Stimulated activated naive CD4-positive, alpha-beta T cell treated with Interleukin-2 at 50 U/mL for 16 hours (primary cell): ENCODE data around the gene SYT17.

Experiments
- DNase-seq: peaks from one replicate; lab custom pipeline; 2025; lab: John Stamatoyannopoulos, UW

SYT17 gene

GRCh38 chr16:19218581-19218980 is 50.5 kb downstream of the SYT17 start:
- no peak for DNase-seq

GRCh38 chr16:19219836-19220235 is 51.8 kb downstream of the SYT17 start:
- no peak for DNase-seq

GRCh38 chr16:19223235-19224170 is 55.5 kb downstream of the SYT17 start:
- DNase-seq = no peak

GRCh38 chr16:19225651-19226050 is 57.6 kb downstream of the SYT17 start:
- DNase-seq = no peak

- DNase-seq = no peak
Observed at GRCh38 chr16:19227643-19228042, 59.6 kb downstream of the SYT17 start.

GRCh38 chr16:19228052-19228451 is 60.0 kb downstream of the SYT17 start:
- DNase-seq = no peak

GRCh38 chr16:19228575-19228974 is 60.5 kb downstream of the SYT17 start:
- no peak for DNase-seq

- DNase-seq = no peak
Observed at GRCh38 chr16:19230575-19230974, 62.5 kb downstream of the SYT17 start.

GRCh38 chr16:19231881-19232280 is 63.8 kb downstream of the SYT17 start:
- no peak for DNase-seq

- DNase-seq = no peak
Observed at GRCh38 chr16:19232988-19233387, 64.9 kb downstream of the SYT17 start.

- DNase-seq = no peak
Observed at GRCh38 chr16:19235478-19235877, 67.4 kb downstream of the SYT17 start.

GRCh38 chr16:19235886-19236285 is 67.8 kb downstream of the SYT17 start:
- no peak for DNase-seq

GRCh38 chr16:19236561-19237209 is 68.6 kb downstream of the SYT17 start:
- DNase-seq = no peak

GRCh38 chr16:19238406-19238805 is 70.4 kb downstream of the SYT17 start:
- no peak for DNase-seq

GRCh38 chr16:19239511-19240155 is 71.6 kb downstream of the SYT17 start:
- DNase-seq = no peak

GRCh38 chr16:19240494-19240893 is 72.5 kb downstream of the SYT17 start:
- DNase-seq = no peak

GRCh38 chr16:19241512-19241911 is 73.5 kb downstream of the SYT17 start:
- DNase-seq = no peak

- no peak for DNase-seq
Observed at GRCh38 chr16:19242186-19242585, 74.1 kb downstream of the SYT17 start.

- DNase-seq = no peak
Observed at GRCh38 chr16:19242987-19243575, 75.0 kb downstream of the SYT17 start.

- DNase-seq = no peak
Observed at GRCh38 chr16:19245326-19245925, 77.4 kb downstream of the SYT17 start.

- DNase-seq = no peak
Observed at GRCh38 chr16:19252904-19253303, 84.9 kb downstream of the SYT17 start.

- DNase-seq = no peak
Observed at GRCh38 chr16:19254611-19255010, 86.6 kb downstream of the SYT17 start.
